NCI-H345 treated with DMSO at 0.1 percent for 48 hours (cell line): Measurements from ENCODE around the gene GFPT2.
A peak's percentile ranks its signal among the peaks of the same experiment; 100 is the strongest.

Experiments used
- DNase-seq: peaks from one replicate; lab custom pipeline; 2025; ENCODE audit not compliant: unreplicated experiment; lab: John Stamatoyannopoulos, UW

Gene GFPT2

DNA sequence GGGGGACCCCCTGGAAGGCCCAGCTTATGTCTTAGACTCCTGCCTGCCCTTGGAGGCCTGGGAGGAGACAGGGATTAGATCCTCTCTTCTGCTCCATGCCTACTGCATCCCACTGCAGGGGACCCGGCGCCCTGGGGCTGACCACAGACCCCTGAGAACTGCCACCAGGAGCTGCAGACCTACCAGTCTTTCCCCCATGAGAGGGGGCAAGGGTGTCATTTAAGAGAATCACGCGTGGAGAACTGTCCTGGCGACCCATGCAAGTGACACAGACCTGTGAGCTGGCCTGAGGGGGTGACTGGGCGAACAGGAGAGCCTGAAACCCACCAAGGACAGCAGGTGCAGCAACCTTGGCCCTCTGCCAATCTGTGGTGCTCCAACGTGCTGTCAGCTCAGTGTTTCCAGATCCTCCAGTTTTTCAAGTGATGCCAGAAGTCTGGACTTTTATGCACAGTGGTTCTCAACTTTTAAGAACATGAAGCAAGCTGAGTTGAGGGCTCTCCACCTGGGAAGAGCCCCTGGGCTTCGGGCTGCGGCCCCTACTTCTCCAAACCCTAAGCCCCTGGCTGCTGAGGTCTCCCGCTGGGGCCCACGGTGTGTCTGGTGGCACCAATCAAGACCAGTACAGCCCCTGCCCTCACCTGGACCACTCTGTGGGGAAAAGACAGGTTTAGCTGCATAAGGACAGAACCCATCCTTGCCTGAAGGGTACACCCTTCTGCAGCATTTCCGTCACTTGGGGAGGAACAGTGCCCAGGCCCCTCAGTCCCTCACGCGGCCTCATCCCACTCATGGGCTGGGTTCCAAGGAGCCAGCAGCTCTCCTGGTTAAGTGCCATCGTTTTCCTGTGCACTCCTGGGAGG, 18.2 kb downstream of the GFPT2 start:
- DNase-seq, result no peak

DNA sequence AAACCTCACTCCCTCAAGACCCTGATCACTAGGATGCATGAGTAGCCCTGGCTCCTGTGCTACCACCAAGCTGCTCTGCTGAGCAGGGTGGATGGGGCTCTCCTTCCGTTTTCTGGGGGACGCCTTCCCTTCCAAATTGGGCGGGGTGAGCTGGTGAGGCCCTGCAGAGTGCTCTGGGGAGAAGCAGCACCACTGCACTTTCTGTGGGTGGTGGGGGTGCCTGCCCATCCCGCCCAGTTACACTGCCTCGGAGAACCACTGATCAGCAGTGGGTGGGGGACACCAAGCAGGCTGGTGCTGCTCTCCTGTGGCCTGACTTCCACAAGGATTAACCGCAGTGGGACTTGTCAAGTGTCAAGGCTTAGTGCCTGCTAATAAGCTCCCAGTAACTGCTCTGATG, 19.0 kb downstream of the GFPT2 start:
- DNase-seq, result no peak

DNA sequence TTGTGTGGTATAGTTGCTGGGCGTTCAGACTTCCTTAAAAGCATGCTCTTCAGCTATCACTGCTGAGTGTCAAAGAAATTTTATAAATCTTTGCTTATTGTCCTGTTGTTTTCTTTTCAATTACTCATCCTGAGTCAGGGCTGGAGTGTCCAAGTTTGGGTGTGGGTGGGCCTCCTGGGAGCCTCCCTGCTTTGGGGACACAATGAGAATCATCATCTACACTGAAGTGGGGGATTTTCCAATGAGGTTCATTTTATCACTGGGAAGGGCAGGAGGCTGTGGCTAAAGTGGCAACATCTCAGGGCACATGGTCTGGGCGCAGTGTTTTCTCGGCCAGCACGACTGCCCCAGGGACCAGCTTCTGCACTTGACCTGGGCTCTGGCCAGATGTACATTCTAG, 19.5 kb downstream of the GFPT2 start:
- DNase-seq, result no peak

DNA sequence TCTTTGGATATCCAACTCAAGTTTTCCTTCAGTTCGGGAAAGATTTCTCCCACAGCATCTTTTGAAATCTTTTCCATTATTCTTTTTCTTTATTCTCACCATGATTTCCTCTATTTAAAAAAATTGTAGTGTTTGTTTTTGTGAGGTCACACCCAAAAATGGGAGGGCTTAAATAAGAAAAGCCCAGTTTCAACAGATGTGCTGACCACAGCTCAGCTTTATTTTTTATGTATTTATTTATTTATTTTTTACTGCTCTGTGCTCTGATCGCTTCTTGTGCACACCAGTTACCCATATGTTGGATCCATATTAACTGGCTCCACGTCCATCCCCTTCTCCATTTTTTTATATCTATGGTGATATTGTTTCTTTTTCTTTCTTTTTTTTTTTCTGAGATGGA, 20.3 kb downstream of the GFPT2 start:
- DNase-seq, result no peak

DNA sequence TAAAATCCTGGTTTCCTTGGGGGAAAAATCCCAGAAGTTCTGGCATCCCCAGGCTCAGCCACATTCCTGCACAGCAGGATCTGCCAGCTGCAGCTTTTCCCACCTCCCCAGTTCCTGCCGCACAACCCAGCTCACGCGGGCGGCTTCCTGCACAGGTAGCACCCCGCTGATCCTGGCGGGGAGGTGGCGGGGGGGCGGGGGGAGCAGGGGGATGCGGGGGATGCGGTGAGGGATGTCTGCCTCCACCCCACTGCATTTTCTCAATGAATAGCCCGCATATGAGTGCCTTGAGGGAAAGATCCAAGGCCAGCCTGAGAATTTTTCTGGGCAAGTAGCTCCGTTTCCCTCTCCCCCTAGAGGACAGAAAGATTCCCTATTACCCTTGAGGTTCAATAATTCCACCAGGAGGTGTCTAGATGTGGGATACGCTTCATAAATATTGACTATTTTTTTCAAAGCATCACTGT, 21.1 kb downstream of the GFPT2 start:
- DNase-seq, result no peak

DNA sequence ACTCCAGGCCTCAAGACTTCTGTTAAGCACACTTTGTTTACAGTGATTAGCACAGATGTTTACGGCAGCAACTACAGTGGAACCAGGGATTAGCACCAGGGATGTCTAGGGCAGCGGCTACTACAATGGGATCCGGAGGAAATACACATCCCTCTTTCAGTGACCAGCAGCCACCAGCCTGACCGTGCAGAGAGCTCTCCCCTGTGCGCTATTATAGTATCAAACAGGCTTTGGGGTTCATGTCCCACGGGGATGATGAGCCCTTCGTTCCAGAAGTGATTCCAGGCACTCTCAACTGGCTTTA, 21.5 kb downstream of the GFPT2 start:
- no peak for DNase-seq

DNA sequence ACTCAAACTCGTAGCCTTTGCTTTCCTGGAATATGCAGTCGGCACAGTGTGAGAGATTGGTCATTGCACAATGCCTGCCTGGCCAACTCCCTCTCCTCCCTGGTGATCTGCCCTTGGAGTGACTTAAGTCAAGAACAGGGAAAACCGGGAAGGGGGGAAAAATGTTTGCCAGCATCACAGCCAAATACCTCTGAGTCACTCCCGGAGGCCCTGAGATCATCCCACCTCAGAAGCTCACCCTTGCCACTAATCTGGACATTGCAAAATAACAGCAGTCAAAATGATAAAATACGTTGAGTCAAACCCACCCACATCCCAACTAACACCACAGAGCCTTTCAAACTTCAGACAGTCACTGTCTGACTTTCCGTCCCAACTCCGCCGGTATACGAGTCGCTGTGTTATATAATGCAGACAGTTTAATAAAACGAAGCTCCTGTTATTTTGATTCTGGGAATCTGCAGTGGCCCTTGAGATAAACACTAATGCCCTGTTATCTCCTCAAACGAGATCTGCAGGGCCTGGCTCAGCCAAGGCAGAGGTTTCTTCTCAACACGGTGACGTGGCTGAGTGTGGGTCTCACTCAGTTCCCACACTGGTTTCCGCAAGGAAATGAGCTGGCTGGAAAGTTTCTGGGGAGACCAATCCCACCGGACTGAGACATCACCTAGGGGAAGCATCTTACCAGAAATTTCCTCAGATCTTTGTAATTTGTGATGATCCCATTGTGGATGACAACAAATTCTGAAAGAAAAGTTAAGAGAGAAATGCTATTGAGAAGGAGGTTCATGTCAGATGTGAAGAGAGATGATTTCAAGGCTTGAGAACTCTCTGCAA, 22.1 kb downstream of the GFPT2 start:
- no peak for DNase-seq

DNA sequence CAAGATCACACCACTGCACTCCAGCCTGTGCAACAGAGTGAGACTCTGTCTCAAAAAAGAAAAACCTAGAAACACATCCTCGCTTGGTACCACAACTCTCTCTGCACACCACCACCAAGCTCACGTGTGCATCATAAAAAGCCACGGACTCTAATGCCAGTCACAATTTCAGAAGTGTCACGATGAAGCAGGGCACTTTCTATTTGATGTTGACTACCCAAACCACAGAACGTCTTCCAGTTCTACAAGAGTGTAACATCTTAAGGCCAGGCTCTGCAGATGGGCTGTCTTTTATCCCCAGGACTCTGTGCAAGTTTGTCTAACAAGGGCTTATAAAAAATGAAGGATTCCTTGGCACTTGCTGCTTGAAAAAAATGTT, 22.9 kb downstream of the GFPT2 start:
- DNase-seq, result no peak

DNA sequence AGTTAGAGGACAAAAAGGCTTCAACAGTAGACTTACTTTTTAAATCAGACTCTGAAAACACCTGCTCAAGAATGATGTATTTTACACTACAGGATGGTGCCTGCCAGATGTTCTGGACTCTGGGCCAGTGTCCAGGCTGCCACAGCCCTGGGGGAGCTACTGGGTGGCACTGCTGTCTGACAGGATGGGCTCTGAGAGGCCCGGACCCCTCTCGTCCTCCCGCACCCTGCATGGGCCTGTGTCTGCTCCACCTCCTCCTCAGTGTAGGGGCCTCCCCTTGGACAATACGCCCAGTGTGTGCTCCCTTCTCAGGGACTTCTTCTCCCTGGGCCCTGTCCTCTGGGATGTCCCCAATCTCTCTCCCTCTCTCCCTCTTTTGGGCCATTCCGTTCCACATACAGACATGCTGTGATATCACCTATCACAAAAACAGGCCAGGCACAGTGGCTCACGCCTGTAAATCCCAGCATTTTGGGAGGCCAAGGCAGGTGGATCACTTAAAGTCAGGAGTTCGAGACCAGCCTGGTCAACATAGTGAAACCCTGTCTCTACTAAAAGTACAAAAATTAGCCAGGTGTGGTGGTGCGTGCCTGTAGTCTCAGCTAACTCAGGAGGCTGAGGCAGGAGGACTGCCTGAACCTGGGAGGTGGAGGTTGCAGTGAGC, 23.4 kb downstream of the GFPT2 start:
- no peak for DNase-seq

DNA sequence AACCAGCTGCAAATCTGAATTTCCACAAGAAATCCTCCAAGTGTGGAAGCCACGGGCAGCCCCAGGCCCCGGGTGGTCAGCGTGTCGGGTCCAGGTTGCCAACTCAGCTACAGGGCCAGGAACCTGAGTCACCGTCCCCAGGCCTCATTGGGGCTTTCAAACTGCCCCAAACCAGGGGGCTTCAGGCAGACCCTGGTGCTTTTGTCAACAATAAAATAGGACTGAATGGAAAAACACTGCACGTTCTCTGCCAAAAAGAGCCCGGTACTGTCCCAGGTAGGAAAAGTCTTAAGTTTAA, 24.0 kb downstream of the GFPT2 start:
- DNase-seq, result no peak

DNA sequence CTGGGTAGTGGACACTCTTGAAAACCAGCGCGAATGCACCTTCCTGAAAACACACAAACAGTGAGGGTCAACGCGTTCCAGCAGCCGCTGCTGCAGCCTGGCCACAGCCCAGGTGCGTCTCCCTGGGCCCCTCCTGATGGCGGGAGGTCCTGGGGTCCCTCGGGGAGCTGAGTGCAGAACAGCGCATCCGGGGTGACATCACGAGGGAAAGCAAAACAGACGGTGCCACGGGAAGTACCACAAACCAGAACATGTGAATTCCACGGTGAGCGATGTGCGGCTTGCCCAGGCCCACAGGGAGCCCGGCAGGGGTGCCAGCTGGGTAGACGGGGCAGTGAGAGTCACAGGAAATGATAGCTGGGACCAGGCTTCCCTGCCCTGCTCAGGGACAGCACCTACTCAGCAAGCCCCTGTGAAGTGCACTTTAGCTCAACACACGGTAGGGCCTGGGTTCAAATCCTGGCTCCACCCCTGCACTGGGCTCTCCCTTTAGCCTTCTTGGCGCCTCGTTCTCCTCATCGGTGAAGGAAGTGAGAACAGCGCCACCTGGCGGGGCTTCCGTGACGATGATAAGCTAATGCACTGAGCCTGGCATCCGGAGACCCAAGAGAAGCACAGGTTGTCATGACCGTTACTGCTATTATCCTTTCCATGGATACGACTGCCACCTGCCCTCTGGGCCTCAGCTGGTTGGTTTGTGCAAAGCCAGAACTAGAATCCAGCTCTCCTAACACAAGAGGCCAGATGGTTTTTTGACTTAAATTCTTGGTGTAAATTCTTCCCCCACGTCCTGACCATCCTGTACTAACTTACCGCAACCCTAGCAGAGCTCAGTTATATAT, 24.6 kb downstream of the GFPT2 start:
- DNase-seq, result peak; percentile 75

DNA sequence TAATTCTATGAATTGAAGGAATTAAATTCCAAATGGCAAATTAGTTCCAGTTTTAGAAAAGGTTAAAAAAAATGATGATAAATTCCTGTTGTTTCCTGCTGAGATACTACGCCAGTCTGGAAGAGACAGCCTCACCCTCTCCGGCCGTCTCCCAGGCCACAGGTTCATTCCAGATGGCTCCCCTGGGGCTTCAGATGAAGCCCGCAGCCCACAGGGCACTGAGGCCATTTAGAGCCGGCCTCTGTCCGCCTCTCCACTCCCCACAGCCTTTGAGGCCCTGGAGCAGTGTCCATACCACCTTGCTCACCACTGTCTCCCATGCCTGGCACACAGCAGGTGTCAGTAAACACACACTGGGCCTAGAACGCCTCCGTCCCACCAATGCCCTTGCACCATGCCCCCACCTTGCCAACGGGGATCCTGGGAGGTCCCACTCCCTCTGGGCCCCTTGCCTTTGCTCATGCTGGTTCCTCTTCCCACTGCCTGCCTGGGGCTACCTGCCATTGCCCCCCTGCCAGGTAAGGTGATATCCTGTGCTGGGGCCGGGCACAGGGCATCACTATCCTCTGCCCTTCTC, 26.1 kb downstream of the GFPT2 start:
- no peak for DNase-seq

DNA sequence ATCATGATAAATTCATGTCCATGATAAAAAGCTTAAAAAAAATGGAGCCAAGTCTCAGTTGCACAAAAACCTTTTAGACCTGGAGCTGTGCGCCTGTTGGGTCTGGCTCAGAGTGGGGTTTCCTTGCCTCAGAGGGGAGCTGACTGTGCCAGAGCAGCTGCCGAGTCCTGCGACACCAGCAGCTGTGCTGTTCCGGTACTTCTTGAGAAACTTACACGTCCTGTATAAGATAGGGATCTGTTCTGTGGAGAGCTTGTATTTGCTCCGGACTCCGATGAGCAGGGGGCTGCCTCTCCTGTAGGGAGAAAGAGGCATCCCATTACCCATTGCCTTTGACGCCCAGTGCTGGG, 28.6 kb downstream of the GFPT2 start:
- no peak for DNase-seq

DNA sequence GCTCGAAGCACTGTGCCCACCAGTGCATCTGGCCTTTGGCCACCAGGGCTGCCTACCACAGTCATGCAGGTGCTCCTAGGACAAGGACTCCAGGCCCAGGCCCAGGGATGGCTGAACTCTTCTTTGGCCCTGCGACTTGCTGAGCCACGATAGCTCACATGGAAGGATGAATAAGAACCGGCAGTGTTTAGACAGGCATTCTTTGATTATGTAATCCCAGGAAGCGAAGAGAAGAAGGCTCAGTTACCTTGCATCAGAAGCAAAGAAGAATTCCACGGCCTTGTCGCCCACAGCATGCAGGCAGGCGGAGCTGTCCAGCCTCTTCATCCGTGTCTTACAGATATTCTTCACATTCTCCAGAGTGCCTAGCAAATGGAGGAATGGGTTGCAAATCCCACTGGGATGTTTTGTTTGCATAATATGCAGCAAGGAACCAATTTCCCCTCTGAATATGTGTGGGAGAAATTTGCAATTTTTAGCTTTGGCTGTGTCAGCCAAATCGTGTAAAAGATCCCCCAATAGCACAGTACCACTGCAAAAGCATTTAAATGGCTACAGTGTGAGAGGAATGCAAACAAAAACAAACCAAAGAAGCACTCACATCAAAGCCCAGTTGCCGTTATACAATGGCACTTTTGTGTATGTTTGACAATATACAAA, 29.1 kb downstream of the GFPT2 start:
- DNase-seq, result no peak

DNA sequence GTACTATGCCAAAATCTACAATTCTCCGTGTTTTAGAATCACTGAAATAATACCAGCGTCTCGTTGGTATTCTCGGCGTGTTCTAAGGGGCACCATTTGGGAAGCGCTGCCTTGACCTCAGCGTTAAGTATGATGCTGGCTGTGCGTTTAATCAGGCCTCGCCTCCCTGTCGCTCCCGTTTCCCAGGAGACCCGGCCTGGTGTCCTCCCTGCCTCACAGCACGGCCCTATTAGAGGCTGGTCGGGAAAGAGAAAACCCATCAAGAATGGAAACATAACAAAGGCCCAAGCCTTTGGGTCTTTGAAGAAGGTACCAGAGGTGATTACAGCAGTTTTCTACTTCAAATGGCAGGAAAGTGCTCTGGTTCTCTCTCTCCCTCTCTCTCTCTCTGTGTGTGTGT, 30.0 kb downstream of the GFPT2 start:
- no peak for DNase-seq

DNA sequence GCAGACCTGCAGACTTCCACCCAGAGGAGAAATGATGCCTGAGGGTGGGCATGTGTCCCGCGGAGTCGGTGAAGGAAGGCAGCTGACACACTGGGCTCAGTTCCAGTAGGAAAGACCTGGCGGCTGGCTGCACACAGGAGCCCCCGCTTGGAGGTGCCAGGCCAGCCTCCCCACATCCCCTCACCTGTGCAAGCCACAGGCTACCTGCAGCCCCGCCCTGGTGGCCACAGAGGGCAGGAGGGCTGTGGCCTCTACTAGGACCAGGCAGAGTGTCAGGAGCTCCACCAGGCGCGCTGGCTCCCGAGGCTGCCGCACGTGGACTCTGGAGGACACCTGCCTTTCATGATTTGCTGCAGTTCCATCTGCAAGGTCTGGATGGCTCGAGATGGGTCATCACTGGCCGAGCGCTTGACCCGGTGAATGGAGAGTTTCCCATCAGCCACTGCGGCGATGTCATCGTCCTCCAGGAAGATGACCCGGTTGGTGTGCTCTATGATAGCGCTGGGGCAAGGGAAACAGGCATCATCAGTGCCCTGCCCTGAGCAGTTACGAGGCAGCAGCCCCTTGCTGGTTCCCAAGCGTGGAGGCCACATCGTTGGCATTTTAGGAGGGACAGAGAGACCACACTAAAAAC, 34.6 kb downstream of the GFPT2 start:
- no peak for DNase-seq

DNA sequence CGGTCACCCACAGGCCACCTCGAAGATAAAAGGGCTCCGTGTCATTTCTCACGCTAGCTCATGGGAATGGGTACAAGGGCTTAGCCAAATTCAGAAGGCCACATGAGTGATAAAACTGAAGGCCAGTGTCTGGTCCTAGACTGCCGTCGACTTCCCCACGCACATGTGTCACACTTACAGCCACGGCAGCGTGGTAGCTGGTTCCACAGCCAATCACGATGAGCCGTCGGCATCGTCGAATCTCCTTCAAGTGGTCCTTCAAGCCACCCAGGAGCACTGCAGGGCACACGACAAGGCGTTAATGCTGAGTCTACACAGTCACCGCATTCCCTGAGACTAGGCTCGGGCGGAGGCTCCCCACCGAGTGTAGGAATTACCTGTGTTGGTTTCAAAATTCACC, 36.5 kb downstream of the GFPT2 start:
- DNase-seq, result no peak

DNA sequence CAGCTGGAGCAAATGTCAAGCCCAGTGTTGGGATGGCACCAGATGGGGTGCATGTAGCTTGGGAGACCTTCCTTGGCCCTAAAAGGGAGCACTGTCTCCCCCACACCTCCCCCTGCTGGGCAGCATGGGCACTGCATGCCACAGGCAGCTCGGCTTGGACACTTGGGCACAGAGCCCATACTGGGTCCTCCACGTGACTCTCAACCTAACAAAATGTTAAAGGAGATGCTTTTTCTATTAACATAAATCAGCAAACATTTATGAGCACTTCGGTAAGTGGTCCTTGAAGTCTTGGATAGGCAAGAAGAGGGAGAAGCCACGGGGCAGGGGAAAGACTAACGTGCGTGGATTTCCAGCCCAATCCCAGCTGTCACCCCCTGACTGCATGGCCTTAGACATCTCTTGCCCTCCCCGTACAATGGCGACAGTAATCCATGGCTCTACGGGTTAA, 37.3 kb downstream of the GFPT2 start:
- peak; percentile 23 for DNase-seq

DNA sequence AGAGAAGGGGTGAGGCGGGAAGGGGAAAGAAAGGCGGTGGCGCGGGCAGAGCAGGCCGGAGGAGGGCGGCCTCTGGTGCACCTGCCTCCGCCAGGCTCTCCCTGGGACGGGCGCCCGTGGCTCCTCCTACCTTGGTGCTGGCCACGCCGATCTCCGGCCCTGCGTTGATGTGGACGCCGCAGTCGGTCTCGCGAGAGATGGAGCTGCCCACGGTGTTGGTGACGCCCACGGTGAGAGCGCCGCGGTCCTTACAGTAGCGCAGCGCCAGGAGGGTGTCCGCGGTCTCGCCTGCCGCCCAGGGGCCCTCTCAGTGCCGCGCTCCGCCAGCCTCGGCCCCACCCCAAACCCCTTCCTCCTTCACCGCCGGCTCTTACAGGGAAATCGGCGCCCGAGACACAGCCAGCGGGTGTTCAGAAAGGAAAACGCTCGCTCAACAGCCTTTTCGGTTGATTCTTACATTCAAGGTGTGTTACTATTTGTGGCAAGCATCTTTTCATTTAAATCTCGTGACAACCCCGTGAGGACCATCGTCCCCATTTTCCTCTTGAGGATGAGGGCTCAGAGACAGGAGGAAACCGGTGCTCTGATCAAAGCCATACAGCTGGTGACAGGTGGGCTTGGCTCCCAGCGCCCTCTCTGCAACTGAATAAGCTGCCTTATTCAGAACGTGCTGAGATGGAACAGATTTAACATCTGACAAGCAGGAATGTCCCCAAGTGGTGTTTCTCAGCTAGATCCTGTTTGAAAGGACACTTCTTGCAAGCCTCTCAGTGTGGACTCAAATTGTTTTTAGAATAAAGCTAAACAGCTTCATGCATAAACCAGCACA, 39.2 kb downstream of the GFPT2 start:
- no peak for DNase-seq
